RPMI7951 (cell line): ENCODE data around the gene AGO4. TPM values are rescaled to one million over a fixed set of nuclear protein-coding genes. Genes with fewer than 3 reads are reported as not detected.
A peak's percentile ranks its signal among the peaks of the same experiment; 100 is the strongest.
"Not testable (repeated sequence)": the region's sequence is repeated elsewhere in the genome, so short reads cannot be mapped to it uniquely, and the experiment has no call there.

ENCODE experiments used
- DNase-seq: peaks from one replicate; pipeline ENCODE4 v3.0.0-alpha.2; 2012; ENCODE audit warnings: low read depth
- total RNA-seq: library from RNA; depleted of rRNA; stranded (reverse); fragments of >200 nt; shearing (Covaris generic); gene quantifications from 2 replicates; pipeline ENCODE4 v1.2.3, GENCODE V29; 2014

AGO4 gene
- total RNA-seq, 1 experiment from 2014 or later, result 11.3 TPM

DNA sequence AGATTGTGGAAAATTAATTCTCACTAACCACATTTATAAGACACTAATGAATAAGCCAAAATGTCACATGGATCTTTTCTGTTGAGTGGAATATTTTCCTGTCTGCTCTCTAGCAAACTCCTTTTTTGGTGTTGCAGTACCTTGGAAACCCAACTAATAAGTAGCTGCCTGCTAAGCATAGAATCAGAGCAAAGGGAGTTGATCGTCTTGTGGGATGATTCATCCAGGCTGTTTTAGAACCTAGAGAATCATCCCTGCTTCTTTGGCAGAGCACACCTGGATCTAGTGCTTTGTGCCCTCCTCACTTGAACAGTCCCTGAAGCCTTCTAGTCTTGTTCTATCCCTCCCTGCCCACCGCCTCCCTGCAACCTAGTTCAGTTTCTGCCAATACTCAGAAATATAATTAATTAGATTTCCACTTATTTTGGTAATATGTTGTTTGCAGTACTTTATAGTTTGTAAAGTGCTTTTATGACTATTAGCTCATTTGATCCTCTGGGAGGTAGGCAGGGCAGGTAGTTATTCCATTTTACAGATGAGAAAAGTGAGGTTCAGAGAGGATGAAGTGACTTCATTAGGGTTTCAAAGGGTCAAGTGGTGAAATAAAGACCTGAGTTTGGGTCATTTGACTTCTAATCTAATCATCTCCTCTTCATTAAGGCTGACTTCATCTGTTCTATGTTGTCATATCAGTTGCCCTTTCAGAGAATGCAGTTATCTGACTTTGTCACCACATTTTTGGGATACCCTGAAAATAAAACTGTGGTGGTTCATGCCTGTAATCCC lies 2.5 kb downstream of the AGO4 start:
- DNase-seq, result peak; percentile 20

DNA sequence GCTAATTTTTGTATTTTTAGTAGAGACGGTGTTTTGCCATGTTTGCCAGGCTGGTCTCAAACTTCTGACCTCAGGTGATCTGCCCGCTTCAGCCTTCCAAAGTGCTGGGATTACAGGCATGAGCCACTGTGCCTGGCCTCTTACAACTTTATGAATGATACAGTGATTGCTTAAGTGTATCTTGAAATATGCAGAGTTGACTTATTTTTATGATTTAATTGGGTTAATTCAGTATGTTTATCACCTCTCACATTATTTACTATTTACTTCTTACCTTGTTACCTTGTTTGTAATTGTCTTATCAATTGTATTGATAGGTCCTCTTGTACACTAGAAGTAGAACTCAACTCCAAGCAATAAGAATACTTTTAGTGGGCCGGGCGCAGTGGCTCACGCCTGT lies 4.9 kb downstream of the AGO4 start:
- DNase-seq, result not testable (repeated sequence)

DNA sequence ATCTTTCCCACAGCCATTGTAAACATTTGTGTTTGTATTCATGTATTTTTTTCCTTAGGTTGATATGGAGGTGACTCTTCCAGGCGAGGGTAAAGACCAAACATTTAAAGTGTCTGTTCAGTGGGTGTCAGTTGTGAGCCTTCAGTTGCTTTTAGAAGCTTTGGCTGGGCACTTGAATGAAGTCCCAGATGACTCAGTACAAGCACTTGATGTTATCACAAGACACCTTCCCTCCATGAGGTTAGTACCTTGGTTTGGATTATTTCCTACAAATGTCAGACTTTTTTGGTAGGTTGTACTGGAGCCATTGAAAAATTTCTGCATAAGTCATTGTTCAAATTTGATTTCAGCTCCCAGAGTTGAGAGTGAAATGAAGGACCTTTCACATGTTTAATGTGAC lies 17.4 kb downstream of the AGO4 start:
- no peak for DNase-seq

DNA sequence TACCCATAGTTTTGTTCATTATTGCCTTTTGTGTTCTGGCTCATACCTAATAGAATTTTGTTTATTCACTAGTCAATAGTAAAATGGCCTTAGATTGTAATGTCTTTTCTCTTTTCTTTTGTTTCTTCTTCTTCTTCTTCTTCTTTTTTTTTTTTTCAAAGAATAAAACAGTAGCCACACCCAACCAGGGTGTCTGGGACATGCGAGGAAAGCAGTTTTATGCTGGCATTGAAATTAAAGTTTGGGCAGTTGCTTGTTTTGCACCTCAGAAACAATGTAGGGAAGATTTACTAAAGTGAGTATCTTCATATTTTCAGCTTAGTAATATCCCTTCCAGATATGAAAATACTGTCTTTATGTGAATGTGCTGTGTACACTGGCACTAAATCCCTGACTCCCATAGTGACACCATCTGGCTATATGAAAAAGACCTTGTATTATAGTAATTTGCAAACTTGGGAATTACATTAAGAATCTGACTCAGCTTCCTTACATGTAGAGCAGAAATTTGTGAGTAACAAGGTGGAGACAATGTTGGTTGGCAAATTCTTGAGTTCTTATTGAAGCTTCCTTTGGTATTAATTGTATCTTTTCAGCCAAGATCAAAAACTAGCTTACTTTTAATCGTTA lies 24.6 kb downstream of the AGO4 start:
- DNase-seq, result no peak

DNA sequence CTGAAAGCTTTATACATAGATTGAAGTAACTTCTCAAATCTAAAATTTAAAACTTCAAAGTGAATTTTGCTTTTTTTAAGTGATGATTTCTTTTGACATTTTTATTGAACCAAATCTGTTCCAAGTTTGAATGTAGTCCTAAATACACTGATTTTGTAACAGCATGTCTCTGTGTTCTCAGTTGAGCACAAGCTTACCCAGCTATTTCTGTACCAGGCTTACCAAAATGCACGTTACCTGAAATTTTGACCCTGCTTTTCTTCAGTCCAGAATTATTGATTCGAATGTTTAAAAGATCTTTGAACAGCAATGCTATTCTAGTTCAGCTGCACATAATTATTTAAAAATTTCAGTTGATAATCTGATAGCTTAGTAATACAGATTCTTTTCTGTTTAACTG lies 25.6 kb downstream of the AGO4 start:
- no peak for DNase-seq

DNA sequence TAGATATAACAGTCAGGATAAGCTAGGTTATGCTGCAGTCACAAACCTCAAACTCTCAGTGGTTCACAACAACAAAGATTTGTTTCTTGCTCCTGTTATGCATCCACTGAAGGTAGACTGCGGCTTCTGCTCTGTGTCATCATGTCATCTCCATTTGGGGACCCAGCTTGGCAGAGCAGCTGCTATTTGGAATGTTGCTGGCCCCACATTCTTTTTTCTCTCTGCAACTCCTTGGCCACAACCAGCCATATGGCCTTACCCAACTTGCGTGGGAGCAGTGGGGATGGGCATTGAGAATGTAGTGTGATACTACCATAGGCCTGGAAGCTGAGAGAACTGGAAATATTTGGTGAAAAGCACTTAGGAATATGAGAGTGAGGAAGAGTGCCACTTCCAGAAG lies 26.4 kb downstream of the AGO4 start:
- DNase-seq, result no peak

DNA sequence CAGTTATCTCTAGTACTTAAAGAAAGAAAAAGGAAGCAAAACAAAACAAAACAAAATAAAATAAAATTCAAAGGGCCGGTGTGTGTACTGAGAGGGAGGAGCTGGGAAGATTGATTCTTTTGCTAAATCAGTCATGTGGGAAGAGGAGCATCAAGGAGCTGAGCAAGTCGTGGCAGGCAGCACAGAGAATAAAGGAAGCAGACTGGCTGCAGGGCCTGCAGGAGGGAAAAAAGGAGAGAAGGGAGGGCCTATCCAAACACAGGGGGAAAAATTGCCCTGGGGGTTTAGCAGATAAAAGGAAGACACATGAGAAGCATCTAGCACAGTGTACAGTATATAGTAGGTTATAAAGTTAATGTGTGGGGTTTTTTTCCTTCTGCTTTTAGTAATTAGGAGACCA lies 27.6 kb downstream of the AGO4 start:
- no peak for DNase-seq

DNA sequence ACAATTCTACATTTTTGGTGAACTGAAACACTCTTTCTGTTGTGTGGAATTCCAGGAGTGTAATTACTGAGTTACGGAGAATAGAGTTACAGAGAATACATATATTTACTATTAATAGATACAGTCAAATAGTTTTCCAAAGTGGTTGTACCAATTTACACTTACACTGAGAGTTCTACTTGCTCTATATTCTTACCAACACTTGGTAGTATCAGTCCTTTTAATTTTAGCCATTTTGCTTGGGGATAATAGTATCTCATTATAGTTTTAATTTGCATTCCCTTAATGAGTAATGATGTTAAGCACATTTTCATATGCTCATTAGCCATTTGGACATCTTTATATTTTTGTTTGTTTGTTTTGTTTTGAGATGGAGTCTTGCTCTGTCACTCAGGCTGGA lies 28.9 kb downstream of the AGO4 start:
- DNase-seq, result no peak

DNA sequence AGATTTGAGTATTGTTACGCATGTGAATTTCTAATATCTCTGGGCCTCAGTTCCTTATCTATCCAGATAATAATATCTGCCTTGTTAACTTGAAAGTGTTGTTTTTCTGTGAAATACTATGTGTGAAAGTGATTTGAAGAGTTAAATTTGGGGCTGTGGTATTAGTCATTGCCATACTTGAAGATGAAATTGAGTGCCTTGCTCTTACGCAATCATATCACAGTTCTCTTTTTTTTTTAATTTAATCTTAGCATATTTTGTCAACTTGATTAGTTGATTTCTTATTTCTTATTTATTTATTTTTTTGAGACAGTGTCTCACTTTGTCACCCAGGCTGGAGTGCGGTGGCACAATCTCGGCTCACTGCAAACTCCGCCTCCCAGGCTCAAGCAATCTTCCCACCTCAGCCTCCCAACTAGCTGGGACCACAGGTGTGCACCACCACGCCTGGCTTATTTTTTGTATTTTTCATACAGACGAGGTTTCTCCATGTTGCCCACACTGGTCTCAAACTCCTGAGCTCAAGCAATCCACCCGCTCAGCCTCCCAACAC lies 31.0 kb downstream of the AGO4 start:
- no peak for DNase-seq

DNA sequence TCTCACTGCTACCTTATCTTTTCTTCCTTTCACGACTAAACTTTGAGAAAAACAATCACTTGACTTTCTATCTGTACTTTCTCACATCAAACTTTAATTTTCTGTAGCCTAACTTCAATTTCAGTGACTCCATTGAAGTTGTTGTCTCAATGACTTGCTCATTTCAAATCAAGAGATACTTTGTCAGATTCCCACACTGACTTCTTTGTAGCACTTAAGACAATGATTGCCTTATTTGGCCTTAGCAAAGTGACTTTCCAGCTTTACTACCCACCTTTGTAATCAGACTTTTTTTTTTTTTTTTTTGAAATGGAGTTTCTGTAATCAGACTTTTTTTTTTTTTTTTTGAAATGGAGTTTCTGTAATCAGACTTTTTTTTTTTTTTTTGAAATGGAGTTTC lies 37.0 kb downstream of the AGO4 start:
- DNase-seq, result no peak

DNA sequence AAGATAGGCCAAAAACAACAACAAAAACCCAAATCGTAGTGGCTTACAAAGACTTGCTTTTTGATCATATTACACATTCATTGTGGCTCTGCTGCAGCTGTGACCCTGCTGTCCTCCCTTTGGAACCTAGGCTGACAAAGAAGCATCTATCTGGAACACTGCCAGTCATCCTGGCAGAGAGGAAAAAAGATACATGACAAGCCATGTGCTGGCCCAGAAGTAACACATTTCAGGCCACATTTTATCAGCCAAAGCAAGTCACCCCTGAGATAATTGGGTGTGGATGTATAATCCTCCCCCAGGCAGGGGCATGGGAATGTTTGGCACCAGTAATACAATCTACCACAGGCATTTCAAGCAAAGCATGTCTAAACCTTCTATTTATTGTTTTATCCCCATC lies 38.0 kb downstream of the AGO4 start:
- DNase-seq, result peak; percentile 22

DNA sequence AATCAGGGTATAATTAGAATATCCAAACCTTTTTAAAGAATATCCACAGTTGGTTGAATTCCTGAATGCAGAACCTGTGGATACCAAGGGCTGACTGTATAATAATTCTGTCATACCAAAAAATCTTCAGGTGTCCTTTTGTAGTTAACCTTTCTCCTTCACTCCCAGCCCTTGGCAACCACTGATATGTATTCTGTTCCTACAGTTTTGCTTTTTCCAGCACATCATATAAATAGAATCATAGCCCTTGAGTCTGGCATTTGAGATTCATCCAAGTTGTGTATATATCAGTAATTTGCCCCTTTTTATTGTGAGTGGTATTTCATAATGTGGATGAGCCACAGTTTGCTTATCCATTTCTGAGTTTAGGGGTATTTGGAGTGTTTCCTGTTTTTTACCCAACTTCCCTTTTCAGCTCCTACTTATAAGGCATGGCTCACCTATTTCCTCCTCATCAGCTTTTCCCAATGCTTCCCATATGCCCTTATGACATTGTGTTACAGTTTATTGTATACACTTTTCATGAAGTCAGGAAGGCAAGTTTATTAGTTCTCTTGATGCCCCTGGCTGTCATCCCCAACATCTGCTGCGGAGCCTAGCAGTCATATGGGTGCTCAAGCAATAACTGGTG lies 40.2 kb downstream of the AGO4 start:
- no peak for DNase-seq

DNA sequence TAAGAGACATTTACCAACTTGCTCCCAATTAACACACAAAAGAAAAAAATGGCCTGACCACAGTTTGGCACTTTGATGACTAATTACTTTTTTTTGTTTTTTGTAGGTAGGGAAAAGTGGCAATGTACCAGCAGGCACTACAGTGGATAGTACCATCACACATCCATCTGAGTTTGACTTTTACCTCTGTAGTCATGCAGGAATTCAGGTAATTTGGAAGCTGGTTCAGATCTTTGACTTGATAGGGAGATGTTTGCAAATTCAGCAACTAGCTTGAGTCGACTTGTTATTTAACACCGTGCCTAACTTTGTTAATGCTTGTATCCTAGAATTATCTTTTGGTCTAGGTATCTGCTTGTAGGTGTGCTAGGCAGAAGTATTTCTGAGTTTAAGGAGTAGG lies 42.2 kb downstream of the AGO4 start:
- DNase-seq, result no peak

DNA sequence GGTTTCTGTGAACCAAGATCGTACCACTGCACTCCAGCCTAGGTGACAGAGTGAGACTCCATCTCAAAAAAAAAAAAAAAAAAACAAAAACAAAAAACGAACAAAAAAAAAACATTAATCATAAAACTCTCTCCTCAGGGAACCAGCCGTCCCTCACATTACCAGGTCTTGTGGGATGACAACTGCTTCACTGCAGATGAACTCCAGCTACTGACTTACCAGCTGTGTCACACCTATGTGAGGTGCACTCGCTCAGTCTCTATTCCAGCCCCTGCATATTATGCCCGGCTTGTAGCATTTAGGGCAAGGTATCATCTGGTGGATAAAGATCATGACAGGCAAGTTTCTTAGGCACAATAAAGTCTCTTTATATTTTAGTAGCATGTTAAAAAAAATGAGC lies 42.9 kb downstream of the AGO4 start:
- DNase-seq, result no peak

DNA sequence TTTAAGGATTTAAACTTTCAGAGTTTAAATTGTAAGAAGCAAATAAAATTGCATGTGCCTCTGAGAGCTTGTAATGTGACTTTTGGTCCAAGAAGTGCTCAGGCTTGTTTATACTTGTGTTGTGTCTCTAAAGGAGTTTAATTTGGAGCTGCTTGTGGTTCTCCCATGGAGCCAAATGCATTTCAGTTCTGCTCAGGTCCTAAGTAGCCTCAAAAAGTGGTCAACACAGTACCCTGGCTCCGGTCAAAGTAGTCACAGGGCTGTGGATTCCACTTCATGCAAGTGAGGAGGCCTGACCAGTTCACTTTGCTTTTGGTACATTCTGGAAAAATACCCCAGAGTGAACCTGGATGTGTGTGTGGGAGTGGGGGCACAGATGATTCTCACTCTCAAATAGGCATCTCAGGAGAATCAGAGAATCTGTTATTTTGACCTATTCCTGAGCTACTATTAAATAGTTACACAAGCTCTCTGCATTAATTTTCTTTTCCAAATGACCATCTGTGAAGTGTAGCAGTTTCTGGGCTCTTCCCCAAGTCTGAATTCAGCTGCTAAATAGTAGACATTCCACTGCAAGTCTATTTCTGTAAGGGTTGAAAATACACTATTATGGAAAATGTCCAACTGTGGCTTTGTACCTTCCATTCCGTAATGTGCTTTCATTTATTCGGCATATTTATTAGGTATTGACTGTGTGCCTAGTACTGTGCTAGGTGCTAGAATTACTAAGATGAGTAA lies 43.5 kb downstream of the AGO4 start:
- DNase-seq, result no peak

DNA sequence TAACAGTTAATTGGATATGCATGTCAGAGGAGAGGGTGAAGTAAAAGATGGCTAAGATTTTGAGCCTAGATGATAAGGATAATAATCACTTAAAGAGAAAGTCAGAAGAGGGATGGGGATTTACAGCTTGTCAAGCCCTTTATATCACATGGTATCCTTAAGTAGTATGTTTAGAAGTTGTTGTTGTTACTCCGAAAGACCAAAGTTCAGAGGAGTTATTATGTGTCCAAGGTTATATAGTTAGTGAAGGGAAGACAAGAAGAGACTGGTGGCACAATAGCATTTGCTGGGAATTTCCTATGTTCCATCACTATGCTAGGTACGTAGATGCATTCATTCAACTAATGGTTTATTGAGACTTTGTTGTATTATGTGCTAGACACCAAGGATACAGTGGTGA lies 44.4 kb downstream of the AGO4 start:
- no peak for DNase-seq

DNA sequence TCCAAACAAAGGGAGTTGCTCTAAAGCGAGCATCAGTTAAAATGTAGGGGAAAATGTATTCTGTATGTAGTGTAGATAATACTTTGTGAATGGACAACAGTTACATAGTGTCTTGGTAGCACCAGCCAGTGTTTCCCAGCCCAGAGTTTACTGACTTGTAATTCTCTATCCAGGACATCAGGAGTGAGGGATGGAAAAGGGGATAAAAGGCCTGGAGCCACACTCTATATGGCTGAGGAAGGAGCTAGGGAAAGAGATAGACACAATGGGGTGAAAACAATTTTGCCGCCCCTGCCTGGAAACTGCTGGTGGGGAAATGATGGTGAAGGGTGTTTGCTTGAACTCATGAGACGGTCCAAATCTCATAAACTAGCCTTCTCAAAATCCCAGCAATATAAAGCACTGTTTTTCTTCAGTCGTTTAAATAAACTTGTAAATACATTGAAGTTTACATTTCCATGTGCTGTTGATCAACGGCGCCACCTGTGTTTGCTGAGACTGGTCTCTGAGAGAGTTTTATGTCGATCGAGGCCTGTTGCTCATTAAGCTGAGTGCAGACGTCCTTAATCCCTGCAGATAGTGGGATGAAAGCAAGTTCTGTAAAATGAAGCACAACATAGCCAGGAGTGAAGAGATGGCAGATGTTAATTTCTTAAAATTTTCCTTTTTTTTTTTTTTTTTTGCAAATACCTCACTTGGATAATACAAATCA lies 47.3 kb downstream of the AGO4 start:
- no peak for DNase-seq

DNA sequence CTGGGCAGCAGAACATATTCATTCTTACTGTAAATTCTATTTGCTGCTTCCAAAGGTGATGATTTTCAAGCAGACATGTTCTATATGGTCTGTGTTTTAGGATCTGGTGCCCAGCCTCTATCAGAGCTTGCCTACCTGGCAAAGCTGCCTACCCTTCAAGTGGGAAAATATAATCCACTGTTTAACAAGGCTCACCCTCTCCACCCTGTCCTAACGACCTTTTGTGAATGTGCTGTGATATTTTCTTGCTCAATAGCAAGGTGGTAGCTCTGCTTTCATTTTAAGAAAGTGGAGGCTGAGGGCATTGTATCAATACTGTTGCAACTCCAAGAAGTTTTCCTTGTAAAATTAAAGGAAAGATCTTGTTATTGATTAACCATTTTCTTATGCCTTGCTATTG lies 49.1 kb downstream of the AGO4 start:
- DNase-seq, result no peak

DNA sequence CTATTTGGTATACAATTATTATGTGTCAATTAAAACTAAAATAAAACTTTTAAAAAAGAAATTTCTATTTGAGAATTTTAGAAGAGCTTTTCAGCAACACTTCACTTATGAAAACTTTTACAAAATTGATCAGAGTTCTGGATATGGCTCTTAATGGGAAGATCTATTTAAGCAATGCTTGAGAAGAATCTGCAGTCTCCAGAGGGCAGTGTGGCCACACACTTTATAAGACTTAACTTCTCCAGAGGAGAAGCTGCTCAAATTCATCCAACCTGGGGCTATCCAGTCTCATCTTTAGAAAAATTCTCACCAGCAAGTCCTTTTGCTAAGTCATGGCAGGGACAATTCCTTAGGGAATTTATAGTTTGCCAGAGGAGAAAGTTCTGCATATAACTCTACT lies 50.0 kb downstream of the AGO4 start:
- peak; percentile 26 for DNase-seq

DNA sequence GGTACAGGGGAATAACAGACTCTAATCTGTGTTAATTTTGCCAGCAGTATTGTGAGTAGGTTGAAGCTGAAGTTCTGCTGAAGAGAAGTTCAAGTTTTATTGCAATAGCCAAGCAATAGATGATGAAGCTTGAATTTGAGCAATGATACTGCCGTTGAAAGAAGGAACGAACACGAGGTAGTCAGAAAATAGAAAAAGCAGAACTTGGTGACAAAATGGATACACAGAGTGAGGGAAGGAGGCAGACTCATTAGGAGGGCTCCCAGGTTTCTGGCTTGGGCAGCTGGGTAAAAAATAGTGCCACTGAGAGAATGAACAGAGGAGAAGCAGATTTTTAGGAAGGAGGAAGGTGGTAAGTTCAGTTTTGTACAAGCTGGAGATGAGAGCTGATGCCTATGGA lies 52.9 kb downstream of the AGO4 start:
- DNase-seq, result no peak

DNA sequence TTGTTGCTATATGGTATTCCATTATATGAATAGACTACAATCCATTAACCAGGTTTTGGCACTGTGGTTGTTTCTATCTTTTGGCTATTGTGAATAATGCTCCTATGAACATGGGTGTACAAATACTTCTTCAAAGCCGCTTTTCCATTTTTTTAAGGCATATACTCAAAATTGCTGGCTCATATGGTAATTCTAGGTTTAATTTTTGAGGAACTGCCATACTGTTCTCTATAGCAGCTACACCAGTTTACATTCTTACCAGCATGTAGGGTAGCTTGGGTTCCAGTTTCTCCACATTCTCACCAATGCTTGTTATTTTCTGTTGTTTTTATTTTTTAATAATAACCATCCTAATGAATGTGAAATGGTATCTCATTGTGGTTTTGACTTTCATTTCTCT lies 55.3 kb downstream of the AGO4 start:
- no peak for DNase-seq
